Central memory CD8-positive, alpha-beta T cell (primary cell): Measurements from ENCODE around the gene SNX25.
"Not testable (repeated sequence)": the region's sequence is repeated elsewhere in the genome, so short reads cannot be mapped to it uniquely, and the experiment has no call there.

Source experiments
- ATAC-seq: fragments of 150-1000 bp; cut with Tn5 transposase; replicated peaks from 2 replicates; pipeline ENCODE4 v1.10.0; 2022; ENCODE audit warnings: mild to moderate bottlenecking, moderate FRiP score, moderate number of reproducible peaks; ENCODE audit not compliant: poor library complexity, severe bottlenecking; ENCODE audit errors: extremely low read depth
- DNase-seq, 2 donors: peaks; one replicate each; pipeline ENCODE4 v3.0.0; 2021; ENCODE audit warnings: low spot score in 2 of 2
- H3K27ac Mint-ChIP-seq: one replicate; pipeline ENCODE4 v1.8.0; 2022; ENCODE audit warnings: low read depth, mild to moderate bottlenecking, moderate library complexity, mixed read lengths
- H3K27me3 Mint-ChIP-seq: one replicate; pipeline ENCODE4 v1.8.0; 2022; ENCODE audit warnings: mixed read lengths
- H3K36me3 Mint-ChIP-seq: one replicate; pipeline ENCODE4 v1.8.0; 2022; ENCODE audit warnings: mild to moderate bottlenecking, moderate library complexity, mixed read lengths; ENCODE audit not compliant: insufficient read depth
- H3K4me1 Mint-ChIP-seq: one replicate; pipeline ENCODE4 v1.8.0; 2022; ENCODE audit warnings: mixed read lengths
- H3K4me3 Mint-ChIP-seq: one replicate; pipeline ENCODE4 v1.8.0; 2022; ENCODE audit warnings: mild to moderate bottlenecking, moderate library complexity, mixed read lengths
- H3K9me3 Mint-ChIP-seq: one replicate; pipeline ENCODE4 v1.8.0; 2022; ENCODE audit warnings: mixed read lengths

The SNX25 gene

GRCh38 chr4:185307136-185307950 lies 97.9 kb downstream of the SNX25 start:
- no peak overlapping the region for H3K27ac Mint-ChIP-seq
- H3K27me3 Mint-ChIP-seq: no peaks in the 10 kb centered on the region
- no peak for DNase-seq
- H3K4me3 Mint-ChIP-seq: no peak overlapping the region
- no peaks in the 10 kb centered on the region for H3K4me1 Mint-ChIP-seq
- H3K9me3 Mint-ChIP-seq: no peaks in the 10 kb centered on the region
- peaks cover 8% of the 10 kb centered on the region for H3K36me3 Mint-ChIP-seq
- ATAC-seq: no peak

DNA sequence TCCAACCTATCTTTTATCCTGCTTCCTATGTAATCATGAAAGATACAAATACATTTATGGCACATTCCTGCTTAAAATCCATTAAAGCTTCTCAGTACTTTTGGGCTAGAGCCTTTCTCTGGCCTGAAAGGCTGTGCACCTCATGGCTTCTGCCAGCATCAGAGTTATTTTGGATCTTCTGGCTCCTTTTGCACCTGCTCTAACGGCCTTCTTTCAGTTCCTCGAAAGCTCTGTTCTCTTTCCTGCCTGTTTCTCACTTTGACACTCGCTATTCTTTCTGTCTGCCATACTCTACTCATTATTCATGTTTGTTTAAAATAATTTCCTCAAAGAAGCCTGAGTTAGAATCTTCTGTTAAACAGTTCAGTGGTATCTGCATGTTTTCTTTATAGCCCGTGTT lies 100.4 kb downstream of the SNX25 start:
- H3K27ac Mint-ChIP-seq: no peak overlapping the region
- ATAC-seq: no peak
- H3K4me3 Mint-ChIP-seq: no peak overlapping the region
- peaks cover 16% of the 10 kb centered on the region for H3K36me3 Mint-ChIP-seq
- H3K4me1 Mint-ChIP-seq: no peaks in the 10 kb centered on the region
- no peaks in the 10 kb centered on the region for H3K9me3 Mint-ChIP-seq
- no peak for DNase-seq
- H3K27me3 Mint-ChIP-seq: no peaks in the 10 kb centered on the region

DNA sequence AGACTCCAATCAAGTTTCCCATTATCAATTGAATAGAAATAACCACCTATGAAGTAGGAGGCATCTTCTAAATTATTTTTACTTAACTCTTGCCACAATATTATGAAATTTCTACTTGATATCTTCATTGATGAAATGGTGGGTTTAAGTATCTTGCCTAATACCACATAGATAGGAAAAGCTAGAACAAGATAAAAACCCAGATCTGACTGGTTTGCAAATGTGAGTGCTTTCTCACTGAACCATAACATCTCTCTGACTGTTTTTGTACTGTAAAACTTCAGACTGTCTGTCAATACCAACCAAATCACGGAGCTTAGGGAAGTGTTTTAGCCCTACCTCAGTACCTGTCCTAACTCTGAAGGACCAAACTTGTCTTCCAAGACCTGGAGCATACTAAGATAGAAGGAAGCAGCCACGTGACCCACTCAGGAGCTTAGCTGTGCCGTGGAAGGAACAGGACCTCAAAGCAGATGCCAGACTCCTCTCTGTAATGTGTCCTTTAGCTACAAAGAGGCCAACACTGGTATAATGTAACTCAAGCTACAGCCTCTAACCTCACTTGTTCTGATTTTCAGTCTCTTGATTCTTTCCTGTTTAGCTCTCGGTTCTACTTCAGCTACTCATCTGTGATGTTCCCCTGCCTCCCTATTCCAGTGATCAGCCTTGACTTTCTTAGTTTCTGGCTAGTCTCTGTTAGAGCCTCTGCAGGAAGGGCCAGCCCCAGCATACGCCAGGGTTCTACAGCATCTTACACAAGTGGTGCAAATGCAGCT lies 101.9 kb downstream of the SNX25 start:
- Mint-ChIP-seq H3K27me3 (no peaks in the 10 kb centered on the region), H3K4me3 (no peak overlapping the region), H3K4me1 (no peaks in the 10 kb centered on the region), H3K36me3 (peaks cover 16% of the 10 kb centered on the region), H3K27ac (no peak overlapping the region), H3K9me3 (no peaks in the 10 kb centered on the region)
- DNase-seq (no peak), ATAC-seq (no peak)

GRCh38 chr4:185312699-185313098 lies 103.3 kb downstream of the SNX25 start:
- DNase-seq (no peak), ATAC-seq (no peak)
- no peak overlapping the region for H3K4me3 Mint-ChIP-seq
- no peaks in the 10 kb centered on the region for H3K4me1 Mint-ChIP-seq
- peaks cover 16% of the 10 kb centered on the region for H3K36me3 Mint-ChIP-seq
- H3K9me3 Mint-ChIP-seq: no peaks in the 10 kb centered on the region
- H3K27ac Mint-ChIP-seq: no peak overlapping the region
- no peaks in the 10 kb centered on the region for H3K27me3 Mint-ChIP-seq

DNA sequence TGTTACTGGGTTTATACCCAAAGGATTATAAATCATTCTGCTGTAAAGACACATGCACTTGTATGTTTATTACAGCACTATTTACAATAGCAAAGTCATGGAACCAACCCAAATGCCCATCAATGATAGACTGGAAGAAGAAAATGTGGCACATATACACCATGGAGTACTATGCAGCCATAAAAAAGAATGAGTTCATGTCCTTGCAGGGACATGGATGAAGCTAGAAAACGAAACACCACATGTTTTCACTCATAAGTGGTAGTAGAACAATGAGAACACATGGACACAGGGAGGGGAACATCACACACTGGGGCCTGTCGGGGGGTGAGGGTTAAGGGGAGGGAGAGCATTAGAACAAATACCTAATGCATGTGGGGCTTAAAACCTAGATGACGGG lies 108.1 kb downstream of the SNX25 start:
- H3K4me3 Mint-ChIP-seq, DNase-seq, H3K27me3 Mint-ChIP-seq, H3K27ac Mint-ChIP-seq, H3K4me1 Mint-ChIP-seq, ATAC-seq, H3K9me3 Mint-ChIP-seq: not testable (repeated sequence)
- peaks cover 10% of the 10 kb centered on the region for H3K36me3 Mint-ChIP-seq

DNA sequence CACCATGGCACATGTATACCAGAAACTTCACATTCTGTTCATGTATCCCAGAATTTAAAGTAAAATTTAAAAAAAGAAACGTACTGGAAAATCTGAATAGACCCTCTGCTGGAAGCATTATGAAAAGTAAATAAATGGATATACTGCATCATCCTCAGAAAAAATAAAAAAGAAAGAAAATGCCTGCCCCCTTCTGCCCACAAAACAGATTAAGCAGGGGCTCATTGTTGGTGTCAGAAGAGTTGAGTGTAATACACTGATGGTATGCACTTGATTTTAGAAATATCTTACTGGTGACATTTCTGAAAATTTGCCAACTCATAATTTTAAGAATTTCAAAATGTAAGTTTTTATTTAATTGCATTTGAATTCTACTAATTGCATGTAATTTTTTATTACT lies 108.5 kb downstream of the SNX25 start:
- Mint-ChIP-seq H3K36me3 (peaks cover 9% of the 10 kb centered on the region), H3K27me3 (no peaks in the 10 kb centered on the region), H3K4me1 (no peaks in the 10 kb centered on the region), H3K4me3 (no peak overlapping the region), H3K27ac (no peak overlapping the region), H3K9me3 (no peaks in the 10 kb centered on the region)
- DNase-seq: no peak
- no peak for ATAC-seq

DNA sequence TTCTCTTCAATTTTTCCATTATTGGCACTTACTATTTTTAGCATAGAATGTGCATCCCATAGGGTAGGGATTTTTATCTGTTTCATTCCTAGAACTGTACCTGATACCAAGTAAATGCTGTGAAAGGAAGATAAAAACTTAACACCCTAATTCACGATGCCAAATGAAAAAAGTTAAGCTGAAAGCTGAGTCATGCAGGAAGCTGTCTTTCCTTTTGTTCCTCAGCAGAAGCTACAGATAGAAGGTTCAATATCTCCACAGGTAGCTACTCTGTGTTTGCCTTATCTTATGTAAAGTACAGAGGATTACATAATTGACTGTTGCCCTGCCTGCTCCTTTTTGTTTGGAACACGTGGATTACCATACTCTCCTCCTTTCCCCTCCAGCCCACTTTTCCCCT lies 109.3 kb downstream of the SNX25 start:
- Mint-ChIP-seq H3K4me3 (no peak overlapping the region), H3K9me3 (no peaks in the 10 kb centered on the region), H3K4me1 (no peaks in the 10 kb centered on the region), H3K27me3 (no peaks in the 10 kb centered on the region), H3K27ac (no peak overlapping the region), H3K36me3 (peaks cover 8% of the 10 kb centered on the region)
- ATAC-seq (no peak), DNase-seq (no peak)

DNA sequence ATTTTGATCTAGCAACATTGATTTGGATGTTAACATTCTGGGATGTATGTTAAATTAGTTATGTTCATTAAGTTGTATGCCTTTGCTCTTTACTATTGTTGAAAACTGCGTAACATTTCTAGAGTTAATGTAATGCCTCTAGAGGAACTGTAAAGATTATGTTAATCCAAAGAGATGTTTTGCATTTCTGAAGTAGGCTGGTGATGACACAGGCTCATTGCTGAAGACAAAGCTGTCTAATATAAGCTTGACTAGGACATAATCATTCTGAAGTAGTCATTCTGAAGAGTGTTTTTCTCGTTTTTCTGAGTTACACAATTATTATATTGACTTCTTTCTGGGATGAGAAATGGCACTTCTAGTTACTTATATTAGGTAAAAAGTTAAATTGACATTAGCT lies 113.4 kb downstream of the SNX25 start:
- Mint-ChIP-seq H3K27ac (no peak overlapping the region), H3K27me3 (no peaks in the 10 kb centered on the region), H3K4me1 (peaks cover 7% of the 10 kb centered on the region), H3K36me3 (peaks cover 6% of the 10 kb centered on the region), H3K9me3 (no peaks in the 10 kb centered on the region), H3K4me3 (no peak overlapping the region)
- no peak for ATAC-seq
- no peak for DNase-seq

DNA sequence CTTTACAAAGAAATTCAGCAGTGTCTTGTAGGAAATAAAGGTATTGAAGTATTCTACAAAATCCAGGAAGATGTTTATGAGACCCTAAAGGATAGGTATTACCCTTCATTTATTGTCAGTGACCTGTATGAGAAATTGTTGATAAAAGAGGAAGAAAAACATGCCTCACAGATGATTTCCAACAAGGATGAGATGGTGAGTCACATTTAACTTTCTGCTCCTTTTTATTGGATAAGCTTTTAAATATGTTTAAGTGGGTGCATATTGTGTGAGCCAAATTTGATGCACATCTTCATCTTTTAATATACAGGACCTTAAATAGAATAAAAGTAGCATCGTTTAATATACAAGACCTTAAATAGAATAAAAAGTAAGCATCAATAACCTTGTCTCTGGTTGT lies 114.2 kb downstream of the SNX25 start:
- no peak overlapping the region for H3K27ac Mint-ChIP-seq

GRCh38 chr4:185324361-185324760 lies 115.0 kb downstream of the SNX25 start:
- not testable (repeated sequence) for H3K9me3 Mint-ChIP-seq, ATAC-seq, H3K4me1 Mint-ChIP-seq, DNase-seq, H3K4me3 Mint-ChIP-seq, H3K27me3 Mint-ChIP-seq, H3K36me3 Mint-ChIP-seq, H3K27ac Mint-ChIP-seq

More for the DNA sequence above, 114.2 kb downstream of the SNX25 start:
- H3K27me3 Mint-ChIP-seq: no peaks in the 10 kb centered on the region
- no peaks in the 10 kb centered on the region for H3K9me3 Mint-ChIP-seq
- H3K4me1 Mint-ChIP-seq: peaks cover 7% of the 10 kb centered on the region
- H3K4me3 Mint-ChIP-seq: no peak overlapping the region
- ATAC-seq (no peak), DNase-seq (no peak)
- H3K36me3 Mint-ChIP-seq: peaks cover 8% of the 10 kb centered on the region

- H3K4me3 Mint-ChIP-seq, H3K9me3 Mint-ChIP-seq, H3K27me3 Mint-ChIP-seq, H3K27ac Mint-ChIP-seq, ATAC-seq, H3K4me1 Mint-ChIP-seq, H3K36me3 Mint-ChIP-seq, DNase-seq: not testable (repeated sequence)
These were observed 116.3 kb downstream of the SNX25 start for GRCh38 chr4:185325721-185326120.

- H3K4me3 Mint-ChIP-seq: no peak overlapping the region
- H3K36me3 Mint-ChIP-seq: peaks cover 6% of the 10 kb centered on the region
- ATAC-seq (no peak), DNase-seq (no peak)
- no peak overlapping the region for H3K27ac Mint-ChIP-seq
- H3K4me1 Mint-ChIP-seq: peaks cover 7% of the 10 kb centered on the region
- H3K9me3 Mint-ChIP-seq: no peaks in the 10 kb centered on the region
- no peaks in the 10 kb centered on the region for H3K27me3 Mint-ChIP-seq
These were observed 119.2 kb downstream of the SNX25 start for GRCh38 chr4:185328586-185328985.

DNA sequence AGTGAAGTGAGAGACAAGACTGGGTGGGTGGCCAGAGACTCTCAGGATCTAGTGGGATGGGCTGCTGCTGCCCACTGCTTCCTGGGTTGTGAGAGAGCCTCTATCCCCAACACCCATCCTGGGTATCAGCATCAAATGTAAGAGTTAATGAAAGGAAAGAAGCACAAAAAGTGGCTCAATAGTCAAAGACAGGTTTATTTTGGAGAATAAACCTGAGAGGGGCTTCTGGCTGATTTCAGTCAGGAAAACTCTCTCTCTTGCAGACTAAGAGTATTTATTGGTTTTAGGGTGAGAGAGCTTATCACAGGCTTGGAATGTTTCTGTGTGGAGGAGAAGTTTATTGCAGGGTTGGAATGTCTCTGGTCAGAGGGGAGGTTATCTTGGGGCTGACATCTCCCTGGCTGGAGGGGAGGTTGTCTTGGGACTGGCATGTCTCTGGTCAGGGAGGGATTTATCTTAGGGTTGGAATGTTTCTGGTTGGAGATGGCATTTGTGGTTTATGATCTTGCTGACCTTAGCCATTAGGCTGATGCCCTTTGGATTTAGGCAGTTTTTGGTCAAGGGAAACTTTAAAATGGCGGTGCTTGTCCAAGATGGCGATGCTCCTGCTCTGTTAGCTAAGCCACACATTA lies 120.6 kb downstream of the SNX25 start:
- not testable (repeated sequence) for H3K9me3 Mint-ChIP-seq, DNase-seq, ATAC-seq, H3K27ac Mint-ChIP-seq, H3K4me3 Mint-ChIP-seq, H3K4me1 Mint-ChIP-seq, H3K36me3 Mint-ChIP-seq, H3K27me3 Mint-ChIP-seq
